Stimulated activated naive CD8-positive, alpha-beta T cell treated with anti-CD3 and anti-CD28 coated beads, Interleukin-15, amount 100 ng/mL, for 72 hours (primary cell): ENCODE measurements around the gene DNAH17.

Experiments used
- ATAC-seq: fragments of 150-1000 bp; cut with Tn5 transposase; 2 replicates; pipeline ENCODE4 v1.10.0; 2021; ENCODE audit warnings: mild to moderate bottlenecking, moderate library complexity
- DNase-seq, 2 donors: peaks; one replicate each; pipeline ENCODE4 v3.0.0; 2021 to 2022
- H3K27ac Mint-ChIP-seq, 2 donors: one replicate each; pipeline ENCODE4 v1.8.0; 2022; ENCODE audit warnings: mild to moderate bottlenecking in 2 of 2, mixed read lengths in 2 of 2, moderate library complexity in 2 of 2
- H3K27me3 Mint-ChIP-seq: one replicate; pipeline ENCODE4 v1.8.0; 2022; ENCODE audit warnings: mixed read lengths
- H3K4me1 Mint-ChIP-seq: one replicate; pipeline ENCODE4 v1.8.0; 2022; ENCODE audit warnings: mild to moderate bottlenecking, mixed read lengths
- H3K4me3 Mint-ChIP-seq, 2 donors: one replicate each; pipeline ENCODE4 v1.8.0; 2022; ENCODE audit warnings: mild to moderate bottlenecking in 2 of 2, mixed read lengths in 2 of 2, moderate library complexity in 1 of 2
- H3K9me3 Mint-ChIP-seq, 2 donors: one replicate each; pipeline ENCODE4 v1.8.0; 2022; ENCODE audit warnings: mixed read lengths in 2 of 2

The DNAH17 gene

GRCh38 chr17:78428836-78429617 is 148.2 kb downstream of the DNAH17 start:
- Mint-ChIP-seq H3K27me3 (no peaks in the 10 kb centered on the region), H3K9me3 (no peaks in the 10 kb centered on the region), H3K27ac (peak overlapping the region in 1 of 2 donors; percentile 77), H3K4me3 (no peak overlapping the region), H3K4me1 (peaks cover 7% of the 10 kb centered on the region)
- DNase-seq: no peak
- no peak for ATAC-seq

DNA sequence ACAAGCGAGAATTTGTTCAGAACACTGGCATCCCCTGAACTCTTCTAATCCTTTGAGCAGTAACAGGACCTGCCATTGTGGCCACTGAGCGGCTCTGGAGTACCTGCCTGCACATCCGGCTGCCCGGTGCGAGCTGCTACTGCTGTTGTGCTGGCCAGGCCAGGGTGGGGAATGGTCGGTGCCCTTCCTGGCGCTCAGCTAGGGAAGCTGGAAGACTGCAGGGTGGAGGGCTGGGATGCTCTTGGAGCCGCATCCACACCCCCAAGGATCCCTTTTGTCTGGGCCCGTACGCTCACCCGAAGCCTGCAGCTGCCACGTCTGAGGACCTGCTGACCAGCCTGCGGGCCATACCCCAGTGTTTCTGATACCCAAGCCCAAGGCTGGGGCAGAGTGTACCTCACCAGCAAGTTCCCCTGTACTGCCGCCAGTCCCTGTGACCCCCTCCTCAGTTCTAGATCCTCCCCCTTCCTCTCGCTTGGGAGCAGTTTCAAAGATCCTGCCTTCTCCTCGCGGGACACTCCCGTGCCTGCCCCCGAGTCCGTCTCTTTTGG is 149.1 kb downstream of the DNAH17 start:
- Mint-ChIP-seq H3K27ac (peak overlapping the region in 1 of 2 donors; percentile 93), H3K4me1 (peaks cover 7% of the 10 kb centered on the region), H3K4me3 (no peak overlapping the region), H3K9me3 (no peaks in the 10 kb centered on the region), H3K27me3 (no peaks in the 10 kb centered on the region)
- no peak for ATAC-seq
- no peak for DNase-seq

- H3K9me3 Mint-ChIP-seq: no peaks in the 10 kb centered on the region
- H3K4me1 Mint-ChIP-seq: peaks cover 11% of the 10 kb centered on the region
- no peaks in the 10 kb centered on the region for H3K27me3 Mint-ChIP-seq
- no peak overlapping the region for H3K4me3 Mint-ChIP-seq
- H3K27ac Mint-ChIP-seq: no peak overlapping the region
- ATAC-seq (no peak), DNase-seq (no peak)
Observed at GRCh38 chr17:78427140-78427539, 150.1 kb downstream of the DNAH17 start.

DNA sequence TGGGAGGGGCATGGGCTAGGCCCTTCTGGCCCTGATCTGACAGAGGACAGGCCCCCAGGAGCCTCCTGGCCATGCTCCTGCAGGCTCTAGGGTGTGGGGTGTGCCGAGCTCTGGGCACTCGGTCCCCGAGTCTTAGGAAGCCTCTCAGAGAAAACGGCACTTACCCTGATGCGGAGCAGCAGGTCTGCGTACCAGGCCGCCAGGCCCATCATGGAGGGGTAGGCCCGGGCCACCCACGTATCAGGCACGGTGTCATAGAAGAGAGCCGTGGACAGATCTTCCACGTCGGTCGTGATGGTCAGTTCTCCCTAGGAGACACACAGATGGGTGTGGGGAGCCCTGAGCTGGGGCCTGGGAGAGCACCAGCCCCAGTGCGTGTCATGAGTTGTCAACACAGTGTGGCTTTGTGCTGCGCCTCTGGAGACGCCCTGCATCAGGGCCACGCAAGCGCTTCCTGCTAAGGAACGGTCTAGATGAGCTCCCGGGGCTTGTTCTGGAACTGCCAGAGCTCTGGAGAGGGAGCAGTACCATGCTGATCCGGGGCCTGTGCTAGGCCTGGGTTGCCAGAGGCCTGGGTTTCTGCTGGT is 150.8 kb downstream of the DNAH17 start:
- Mint-ChIP-seq H3K4me1 (peaks cover 16% of the 10 kb centered on the region), H3K9me3 (no peaks in the 10 kb centered on the region), H3K27ac (no peak overlapping the region), H3K27me3 (no peaks in the 10 kb centered on the region), H3K4me3 (no peak overlapping the region)
- DNase-seq (no peak), ATAC-seq (peak; percentile 13)

DNA sequence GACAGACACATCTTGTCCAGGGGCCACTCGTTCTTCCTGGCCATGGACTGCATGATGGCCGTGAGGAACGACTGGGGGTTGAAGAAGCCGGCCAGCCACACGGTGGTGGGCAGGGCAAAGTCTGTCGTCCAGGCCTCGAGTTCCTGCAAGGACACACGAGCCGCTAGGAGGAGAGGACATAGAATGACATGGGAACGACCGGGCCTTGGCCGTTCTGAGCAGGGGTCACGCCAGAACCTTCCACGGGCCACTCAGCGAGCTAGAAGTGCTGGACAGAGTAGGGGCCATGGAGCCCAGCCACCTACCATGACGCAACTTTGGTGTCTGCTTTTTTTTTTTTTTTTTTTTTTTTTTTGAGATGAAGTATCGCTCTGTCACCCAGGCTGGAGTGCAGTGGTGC is 151.8 kb downstream of the DNAH17 start:
- H3K4me1 Mint-ChIP-seq: peaks cover 17% of the 10 kb centered on the region
- H3K9me3 Mint-ChIP-seq: no peaks in the 10 kb centered on the region
- no peak overlapping the region for H3K4me3 Mint-ChIP-seq
- peak overlapping the region in 1 of 2 donors; percentile 91 for H3K27ac Mint-ChIP-seq
- H3K27me3 Mint-ChIP-seq: no peaks in the 10 kb centered on the region
- no peak for ATAC-seq
- DNase-seq: no peak

DNA sequence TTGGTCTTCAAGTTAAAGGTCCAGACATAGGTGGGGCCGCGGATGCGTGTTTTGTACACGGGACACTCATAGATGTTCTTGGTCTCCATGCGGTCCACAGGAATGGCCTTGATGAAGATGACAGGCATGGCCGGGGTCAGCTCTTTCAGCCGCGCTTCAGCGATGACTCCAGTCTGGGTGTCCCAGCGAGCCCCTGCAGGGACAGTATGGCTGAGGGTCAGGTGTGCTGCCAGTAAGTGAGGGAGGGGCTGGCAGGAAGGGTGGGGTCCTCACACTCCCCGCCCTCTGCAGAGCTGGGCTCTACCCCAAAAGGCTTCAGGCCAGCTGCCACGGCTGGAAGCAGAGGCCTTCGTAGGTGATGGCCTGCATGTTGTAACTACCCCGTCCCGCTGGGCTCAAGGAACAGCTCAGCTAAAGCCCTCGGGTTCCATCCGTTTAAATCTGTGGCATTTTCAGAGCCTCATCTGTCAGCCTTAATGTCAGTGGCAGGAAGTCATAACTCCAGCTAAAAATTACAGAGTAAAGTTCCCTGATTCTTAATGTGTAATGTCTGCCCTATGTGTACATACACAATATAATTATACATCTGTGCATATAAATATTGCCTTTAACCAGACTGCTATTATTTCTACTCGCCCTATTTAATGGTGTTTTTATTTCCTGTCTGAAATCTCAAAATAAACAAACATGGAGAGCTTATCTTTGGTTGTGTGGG is 153.1 kb downstream of the DNAH17 start:
- H3K9me3 Mint-ChIP-seq: no peaks in the 10 kb centered on the region
- no peak for DNase-seq
- no peak for ATAC-seq
- H3K27ac Mint-ChIP-seq: no peak overlapping the region
- H3K4me1 Mint-ChIP-seq: peaks cover 30% of the 10 kb centered on the region
- no peak overlapping the region for H3K4me3 Mint-ChIP-seq
- H3K27me3 Mint-ChIP-seq: no peaks in the 10 kb centered on the region

GRCh38 chr17:78422872-78423588 is 154.2 kb downstream of the DNAH17 start:
- Mint-ChIP-seq H3K27me3 (no peaks in the 10 kb centered on the region), H3K9me3 (no peaks in the 10 kb centered on the region), H3K4me1 (peaks cover 32% of the 10 kb centered on the region), H3K4me3 (no peak overlapping the region), H3K27ac (no peak overlapping the region)
- ATAC-seq: no peak
- DNase-seq: no peak

DNA sequence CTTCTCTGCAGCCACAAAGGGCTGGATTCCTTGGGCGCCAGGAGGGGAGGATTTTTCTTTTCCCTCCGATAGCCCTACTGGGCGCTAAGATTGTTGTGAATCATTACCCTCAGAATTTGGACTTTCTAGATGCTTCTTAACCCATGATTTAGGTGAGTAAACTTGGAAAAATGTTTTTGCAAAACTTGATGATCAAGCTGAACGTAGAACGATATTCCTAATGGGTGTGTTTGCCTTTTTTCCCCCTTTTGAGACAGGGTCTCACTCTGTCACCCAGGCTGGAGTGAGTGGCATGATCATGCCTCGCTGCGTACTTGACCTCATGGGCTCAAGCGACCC is 155.0 kb downstream of the DNAH17 start:
- peaks cover 37% of the 10 kb centered on the region for H3K4me1 Mint-ChIP-seq
- H3K4me3 Mint-ChIP-seq: no peak overlapping the region
- peak overlapping the region in 1 of 2 donors; percentile 57 for H3K27ac Mint-ChIP-seq
- H3K9me3 Mint-ChIP-seq: no peaks in the 10 kb centered on the region
- no peak for ATAC-seq
- no peaks in the 10 kb centered on the region for H3K27me3 Mint-ChIP-seq
- no peak for DNase-seq

DNA sequence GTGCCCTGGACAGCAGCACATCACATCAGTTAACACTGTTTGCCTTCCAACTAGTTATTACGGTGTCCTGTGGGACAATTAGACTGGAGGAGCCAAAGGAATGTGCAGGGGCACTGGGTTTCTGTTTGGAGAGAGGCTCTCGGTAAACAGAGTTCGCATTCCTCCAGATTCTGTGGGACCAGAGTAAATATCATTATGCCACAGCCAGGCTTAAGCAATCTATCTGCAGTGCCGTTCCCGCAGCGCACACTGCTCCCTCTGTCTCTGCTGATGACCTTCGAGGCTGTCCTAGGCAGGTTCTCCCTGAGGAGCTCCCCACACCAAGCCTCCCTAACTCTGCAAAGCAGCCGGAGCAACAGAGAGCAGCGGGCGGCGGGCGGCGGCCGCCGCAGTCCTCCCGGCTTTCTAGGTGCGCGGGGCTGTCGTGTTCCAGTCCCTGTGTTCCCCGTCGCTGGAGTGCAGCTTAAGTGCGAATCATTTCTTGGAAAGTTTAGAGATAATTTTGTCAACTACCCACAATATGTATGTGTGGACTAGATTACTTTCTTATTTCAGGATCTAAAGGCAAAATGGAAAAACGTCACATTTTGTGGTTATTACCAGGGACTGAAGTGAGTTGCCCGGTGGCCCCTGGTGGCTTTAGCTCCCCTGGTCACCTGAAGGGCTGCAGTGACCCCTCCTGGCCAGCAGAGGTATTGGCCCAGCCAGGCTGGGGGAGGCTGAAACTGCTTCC is 155.5 kb downstream of the DNAH17 start:
- no peaks in the 10 kb centered on the region for H3K27me3 Mint-ChIP-seq

GRCh38 chr17:78421084-78421533 is 156.1 kb downstream of the DNAH17 start:
- DNase-seq (no peak), ATAC-seq (no peak)
- H3K27ac Mint-ChIP-seq: no peak overlapping the region
- H3K9me3 Mint-ChIP-seq: no peaks in the 10 kb centered on the region
- peaks cover 48% of the 10 kb centered on the region for H3K4me1 Mint-ChIP-seq
- no peaks in the 10 kb centered on the region for H3K27me3 Mint-ChIP-seq
- H3K4me3 Mint-ChIP-seq: no peak overlapping the region

More for the DNA sequence above, 155.5 kb downstream of the DNAH17 start:
- ATAC-seq (peak; percentile 87), DNase-seq (peak; percentile 67 to 76)
- Mint-ChIP-seq H3K27ac (peak overlapping the region in 1 of 2 donors; percentile 57), H3K4me3 (no peak overlapping the region), H3K4me1 (peaks cover 42% of the 10 kb centered on the region), H3K9me3 (no peaks in the 10 kb centered on the region)

- peak overlapping the region; percentile 42 to 77 for H3K27ac Mint-ChIP-seq
Observed at GRCh38 chr17:78419970-78420815, 157.0 kb downstream of the DNAH17 start.

DNA sequence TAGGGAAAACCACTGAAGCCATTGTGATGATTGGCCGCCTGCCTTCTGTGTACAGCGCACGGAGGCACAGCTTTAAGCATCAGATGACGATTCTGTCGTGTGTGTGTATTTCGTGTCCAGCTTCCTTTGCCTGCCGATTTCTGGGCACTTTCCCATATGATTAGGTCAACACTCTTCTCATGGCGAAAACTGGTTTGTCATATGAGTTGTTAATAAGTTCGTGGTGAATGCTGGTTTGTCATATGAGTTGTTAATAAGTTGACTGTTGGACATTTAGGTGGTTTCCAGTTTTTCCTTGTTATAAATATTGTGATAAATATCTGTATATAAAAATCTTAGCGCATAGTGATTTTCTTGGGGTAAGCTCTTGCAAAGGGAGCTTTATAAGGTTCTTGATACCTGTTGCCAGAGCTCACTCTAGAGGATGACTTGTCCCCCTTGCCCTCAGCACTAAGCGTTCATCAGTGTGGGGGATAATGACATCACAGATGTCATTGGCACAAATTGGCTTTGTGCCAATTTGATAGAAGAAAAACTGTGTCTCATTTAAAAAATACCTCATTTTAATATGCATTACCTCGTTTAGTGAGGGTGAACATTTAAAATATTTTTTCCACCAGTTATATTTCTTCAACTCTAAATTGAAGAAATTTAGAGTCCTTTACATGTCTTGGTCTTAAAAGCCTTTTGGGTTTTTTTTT is 158.7 kb downstream of the DNAH17 start:
- Mint-ChIP-seq H3K4me3 (no peak overlapping the region), H3K27me3 (no peaks in the 10 kb centered on the region), H3K9me3 (no peaks in the 10 kb centered on the region), H3K4me1 (peaks cover 74% of the 10 kb centered on the region), H3K27ac (peak overlapping the region in 1 of 2 donors; percentile 74)
- DNase-seq (no peak), ATAC-seq (no peak)

More at GRCh38 chr17:78419970-78420815, 157.0 kb downstream of the DNAH17 start:
- peaks cover 57% of the 10 kb centered on the region for H3K4me1 Mint-ChIP-seq
- ATAC-seq (no peak), DNase-seq (no peak)
- no peaks in the 10 kb centered on the region for H3K9me3 Mint-ChIP-seq
- H3K4me3 Mint-ChIP-seq: no peak overlapping the region
- H3K27me3 Mint-ChIP-seq: no peaks in the 10 kb centered on the region

GRCh38 chr17:78417531-78417909 is 159.7 kb downstream of the DNAH17 start:
- peaks cover 83% of the 10 kb centered on the region for H3K4me1 Mint-ChIP-seq

More at GRCh38 chr17:78417531-78417909, 159.7 kb downstream of the DNAH17 start:
- DNase-seq: no peak
- H3K27me3 Mint-ChIP-seq: no peaks in the 10 kb centered on the region
- no peak for ATAC-seq
- no peaks in the 10 kb centered on the region for H3K9me3 Mint-ChIP-seq
- H3K4me3 Mint-ChIP-seq: no peak overlapping the region
- H3K27ac Mint-ChIP-seq: peak overlapping the region in 1 of 2 donors; percentile 81
